Measurements from ENCODE around the gene TUFT1.
"Not testable (repeated sequence)": the region's sequence is repeated elsewhere in the genome, so short reads cannot be mapped to it uniquely, and the experiment has no call there.

TUFT1 gene

GRCh38 chr1:151512801-151513625 lies 27.1 kb upstream of the TUFT1 start:
- DNase-seq: no peak

- DNase-seq: no peak
These were observed 26.4 kb upstream of the TUFT1 start for GRCh38 chr1:151513626-151514121.

GRCh38 chr1:151514366-151514765 lies 25.7 kb upstream of the TUFT1 start:
- DNase-seq: no peak

- no peak for DNase-seq
These were observed 24.8 kb upstream of the TUFT1 start for GRCh38 chr1:151515265-151515664.

GRCh38 chr1:151516031-151516511 lies 24.0 kb upstream of the TUFT1 start:
- DNase-seq: peak; percentile 7

GRCh38 chr1:151518431-151518830 lies 21.7 kb upstream of the TUFT1 start:
- no peak for DNase-seq

- DNase-seq: no peak
These were observed 21.2 kb upstream of the TUFT1 start for GRCh38 chr1:151518936-151519335.

- no peak for DNase-seq
These were observed 20.4 kb upstream of the TUFT1 start for GRCh38 chr1:151519667-151520066.

GRCh38 chr1:151520359-151520758 lies 19.8 kb upstream of the TUFT1 start:
- no peak for DNase-seq

- DNase-seq: not testable (repeated sequence)
These were observed 17.7 kb upstream of the TUFT1 start for GRCh38 chr1:151522427-151522826.

- DNase-seq: no peak
These were observed 16.8 kb upstream of the TUFT1 start for GRCh38 chr1:151523326-151523725.

GRCh38 chr1:151524736-151525135 lies 15.4 kb upstream of the TUFT1 start:
- no peak for DNase-seq

GRCh38 chr1:151526735-151527525 lies 13.2 kb upstream of the TUFT1 start:
- no peak for DNase-seq

GRCh38 chr1:151529211-151529702 lies 10.9 kb upstream of the TUFT1 start:
- no peak for DNase-seq

- no peak for DNase-seq
These were observed 10.3 kb upstream of the TUFT1 start for GRCh38 chr1:151529781-151530180.

- no peak for DNase-seq
These were observed 9.6 kb upstream of the TUFT1 start for GRCh38 chr1:151530461-151530860.

GRCh38 chr1:151533870-151534269 lies 6.2 kb upstream of the TUFT1 start:
- DNase-seq: no peak

- peak; percentile 11 for DNase-seq
These were observed 5.3 kb upstream of the TUFT1 start for GRCh38 chr1:151534662-151535278.

- no peak for DNase-seq
These were observed 4.5 kb upstream of the TUFT1 start for GRCh38 chr1:151535326-151536271.

GRCh38 chr1:151536499-151536898 lies 3.6 kb upstream of the TUFT1 start:
- DNase-seq: no peak

GRCh38 chr1:151537112-151537511 lies 3.0 kb upstream of the TUFT1 start:
- no peak for DNase-seq
